Panc1 (cell line): ENCODE measurements around the gene GTF2I. TPM values are rescaled to one million over a fixed set of nuclear protein-coding genes. Genes with fewer than 3 reads are reported as not detected.

Experiments used
- ATAC-seq: fragments of 200-7000 bp; cut with Tn5 transposase; 2 replicates; pipeline ENCODE4 v1.9.1; 2020; ENCODE audit warnings: mild to moderate bottlenecking, moderate library complexity
- BruUV-seq: library from RNA; stranded (reverse); fragments of 400-500 nt; replicated peaks from 2 replicates; lab custom pipeline; 2021; lab: Mats Ljungman, UMichigan
- CTCF ChIA-PET: fragments of 300-600 bp; sonication (Branson Sonifier 250); formaldehyde crosslinking; loops from one replicate; lab custom pipeline; 2022; ENCODE audit warnings: antibody characterized with exemption; lab: Charles Lee
- POLR2A ChIA-PET: fragments of 300-600 bp; sonication (Branson Sonifier 250); formaldehyde crosslinking; loops from one replicate; lab custom pipeline; 2022; ENCODE audit warnings: antibody characterized with exemption; lab: Charles Lee
- DNase-seq: peaks from one replicate; pipeline ENCODE4 v3.0.0-alpha.2; 2010; ENCODE audit warnings: low read depth, low spot score
- H3K27ac ChIP-seq: 2 replicates; pipeline ENCODE4 v1.5.1; 2011; ENCODE audit warnings: mild to moderate bottlenecking, low read length, inconsistent platforms
- H3K27me3 ChIP-seq: fragments of 200-500 bp; sonication (Bioruptor generic); 2 replicates; pipeline ENCODE4 v1.6.0; 2014; ENCODE audit warnings: low read length, inconsistent platforms; ENCODE audit not compliant: control insufficient read depth, insufficient read depth
- H3K36me3 ChIP-seq: fragments of 200-500 bp; sonication (Bioruptor generic); 2 replicates; pipeline ENCODE4 v1.5.1; 2014; ENCODE audit warnings: inconsistent platforms, mild to moderate bottlenecking, low read length, moderate library complexity; ENCODE audit not compliant: control insufficient read depth, insufficient read depth
- H3K4me1 ChIP-seq: 2 replicates; pipeline ENCODE4 v1.5.1; 2011; ENCODE audit warnings: inconsistent platforms, mild to moderate bottlenecking, low read length, moderate library complexity; ENCODE audit not compliant: control insufficient read depth, insufficient read depth
- H3K4me3 ChIP-seq, 2 experiments: 2 replicates each; pipeline ENCODE4 v1.5.1; 2011 to 2012; ENCODE audit warnings: low read depth in 2 of 2, low read length in 2 of 2, mild to moderate bottlenecking in 2 of 2, inconsistent platforms in 1 of 2, moderate library complexity in 1 of 2
- H3K9me3 ChIP-seq: fragments of 200-500 bp; sonication (Bioruptor generic); 2 replicates; pipeline ENCODE4 v1.5.1; 2014; ENCODE audit warnings: low read depth, mild to moderate bottlenecking, inconsistent platforms, low read length, moderate library complexity; ENCODE audit not compliant: control insufficient read depth, insufficient read depth
- POLR2AphosphoS5 ChIP-seq: IDR thresholded peaks from 2 replicates; pipeline ENCODE4 v1.6.1; 2012; ENCODE audit warnings: mild to moderate bottlenecking, low read depth, low read length, moderate library complexity
- SIN3A ChIP-seq: IDR thresholded peaks from 2 replicates; pipeline ENCODE4 v1.6.1; 2012; ENCODE audit warnings: low read depth, mild to moderate bottlenecking, low read length, moderate library complexity, borderline replicate concordance; ENCODE audit not compliant: insufficient read depth
- TCF7L2 ChIP-seq: IDR thresholded peaks from 2 replicates; pipeline ENCODE4 v1.6.1; 2011; ENCODE audit warnings: mild to moderate bottlenecking, low read depth, low read length, inconsistent platforms
- in situ Hi-C: cut with HindIII; loops from 2 replicates; pipeline ENCODE4 v1.10.0; 2016; ENCODE audit warnings: low sequenced_read_pairs, low pct_unique_long_range_greater_than_20kb
- intact Hi-C: fragments of 100-400 bp; cut with micrococcal nuclease; formaldehyde crosslinking; loops from one replicate; pipeline ENCODE4 v1.10.0; 2022; ENCODE audit not compliant: unreplicated experiment
- total RNA-seq: library from RNA; stranded (reverse); gene quantifications from one replicate; pipeline ENCODE4 v1.2.1, GENCODE V29; 2021; ENCODE audit not compliant: unreplicated experiment
- TF ChIP-seq, protein P1 (sequence below): fragments of 450-650 bp; IDR thresholded peaks from 2 replicates; pipeline ENCODE4 v1.5.1; 2017; ENCODE audit warnings: mild to moderate bottlenecking
- TF ChIP-seq, protein P2 (sequence below), 2 experiments: IDR thresholded peaks; 2 replicates each; pipeline ENCODE4 v1.6.1; 2011 to 2012; ENCODE audit warnings: low read depth in 2 of 2, control low read depth in 1 of 2, low read length in 1 of 2, mild to moderate bottlenecking in 1 of 2, moderate library complexity in 1 of 2; ENCODE audit not compliant: insufficient read depth in 1 of 2

The GTF2I gene
- total RNA-seq, 1 experiment from 2014 or later: 305 TPM

DNA sequence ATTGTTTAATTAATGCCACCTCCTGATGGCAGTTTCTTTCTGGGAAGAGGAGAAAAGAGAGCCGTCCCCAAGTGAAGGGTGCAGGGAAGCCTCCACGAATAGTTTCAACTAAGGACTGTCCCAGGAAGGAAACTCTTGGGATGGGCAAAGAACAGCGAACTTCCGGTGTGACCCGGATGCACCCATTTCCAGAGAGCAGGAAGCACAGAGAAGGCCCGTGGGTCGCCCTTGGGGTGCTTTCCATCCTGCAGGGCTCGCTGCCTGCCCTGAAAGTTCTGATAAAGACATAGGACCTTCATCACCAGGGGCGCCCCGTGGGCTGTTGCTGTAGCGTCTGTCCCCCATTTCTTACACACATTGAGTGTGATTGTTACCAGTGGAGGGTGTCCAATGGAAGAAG lies 27.0 kb downstream of the GTF2I start:
- Histone ChIP-seq H3K27ac (no peak overlapping the region), H3K36me3 (no peaks in the 10 kb centered on the region), H3K4me3 (no peak overlapping the region), H3K9me3 (no peaks in the 10 kb centered on the region), H3K4me1 (peaks cover 6% of the 10 kb centered on the region; the same call in 1 of the 2 replicates), H3K27me3 (no peaks in the 10 kb centered on the region)
- ChIA-PET CTCF (no interaction called here), POLR2A (no interaction called here)
- TF ChIP-seq SIN3A (no peak), POLR2AphosphoS5 (no peak), TCF7L2 (no peak)
- TF ChIP-seq, protein P1, sequence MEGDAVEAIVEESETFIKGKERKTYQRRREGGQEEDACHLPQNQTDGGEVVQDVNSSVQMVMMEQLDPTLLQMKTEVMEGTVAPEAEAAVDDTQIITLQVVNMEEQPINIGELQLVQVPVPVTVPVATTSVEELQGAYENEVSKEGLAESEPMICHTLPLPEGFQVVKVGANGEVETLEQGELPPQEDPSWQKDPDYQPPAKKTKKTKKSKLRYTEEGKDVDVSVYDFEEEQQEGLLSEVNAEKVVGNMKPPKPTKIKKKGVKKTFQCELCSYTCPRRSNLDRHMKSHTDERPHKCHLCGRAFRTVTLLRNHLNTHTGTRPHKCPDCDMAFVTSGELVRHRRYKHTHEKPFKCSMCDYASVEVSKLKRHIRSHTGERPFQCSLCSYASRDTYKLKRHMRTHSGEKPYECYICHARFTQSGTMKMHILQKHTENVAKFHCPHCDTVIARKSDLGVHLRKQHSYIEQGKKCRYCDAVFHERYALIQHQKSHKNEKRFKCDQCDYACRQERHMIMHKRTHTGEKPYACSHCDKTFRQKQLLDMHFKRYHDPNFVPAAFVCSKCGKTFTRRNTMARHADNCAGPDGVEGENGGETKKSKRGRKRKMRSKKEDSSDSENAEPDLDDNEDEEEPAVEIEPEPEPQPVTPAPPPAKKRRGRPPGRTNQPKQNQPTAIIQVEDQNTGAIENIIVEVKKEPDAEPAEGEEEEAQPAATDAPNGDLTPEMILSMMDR: no peak
- TF ChIP-seq, protein P2, sequence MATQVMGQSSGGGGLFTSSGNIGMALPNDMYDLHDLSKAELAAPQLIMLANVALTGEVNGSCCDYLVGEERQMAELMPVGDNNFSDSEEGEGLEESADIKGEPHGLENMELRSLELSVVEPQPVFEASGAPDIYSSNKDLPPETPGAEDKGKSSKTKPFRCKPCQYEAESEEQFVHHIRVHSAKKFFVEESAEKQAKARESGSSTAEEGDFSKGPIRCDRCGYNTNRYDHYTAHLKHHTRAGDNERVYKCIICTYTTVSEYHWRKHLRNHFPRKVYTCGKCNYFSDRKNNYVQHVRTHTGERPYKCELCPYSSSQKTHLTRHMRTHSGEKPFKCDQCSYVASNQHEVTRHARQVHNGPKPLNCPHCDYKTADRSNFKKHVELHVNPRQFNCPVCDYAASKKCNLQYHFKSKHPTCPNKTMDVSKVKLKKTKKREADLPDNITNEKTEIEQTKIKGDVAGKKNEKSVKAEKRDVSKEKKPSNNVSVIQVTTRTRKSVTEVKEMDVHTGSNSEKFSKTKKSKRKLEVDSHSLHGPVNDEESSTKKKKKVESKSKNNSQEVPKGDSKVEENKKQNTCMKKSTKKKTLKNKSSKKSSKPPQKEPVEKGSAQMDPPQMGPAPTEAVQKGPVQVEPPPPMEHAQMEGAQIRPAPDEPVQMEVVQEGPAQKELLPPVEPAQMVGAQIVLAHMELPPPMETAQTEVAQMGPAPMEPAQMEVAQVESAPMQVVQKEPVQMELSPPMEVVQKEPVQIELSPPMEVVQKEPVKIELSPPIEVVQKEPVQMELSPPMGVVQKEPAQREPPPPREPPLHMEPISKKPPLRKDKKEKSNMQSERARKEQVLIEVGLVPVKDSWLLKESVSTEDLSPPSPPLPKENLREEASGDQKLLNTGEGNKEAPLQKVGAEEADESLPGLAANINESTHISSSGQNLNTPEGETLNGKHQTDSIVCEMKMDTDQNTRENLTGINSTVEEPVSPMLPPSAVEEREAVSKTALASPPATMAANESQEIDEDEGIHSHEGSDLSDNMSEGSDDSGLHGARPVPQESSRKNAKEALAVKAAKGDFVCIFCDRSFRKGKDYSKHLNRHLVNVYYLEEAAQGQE (IDR thresholded peaks at IDR 0.05; ENCODE audit: insufficient read depth in 1 of 2, low read depth in 2 of 2, low read length in 1 of 2): no peak
- ATAC-seq (0 out of 2 replicates have a peak, but pooled peaks have one; percentile 36), DNase-seq (no peak)
- intact Hi-C loops: no loop called here
- BruUV-seq: no TSS peak
- in situ Hi-C loops: no loop called here

DNA sequence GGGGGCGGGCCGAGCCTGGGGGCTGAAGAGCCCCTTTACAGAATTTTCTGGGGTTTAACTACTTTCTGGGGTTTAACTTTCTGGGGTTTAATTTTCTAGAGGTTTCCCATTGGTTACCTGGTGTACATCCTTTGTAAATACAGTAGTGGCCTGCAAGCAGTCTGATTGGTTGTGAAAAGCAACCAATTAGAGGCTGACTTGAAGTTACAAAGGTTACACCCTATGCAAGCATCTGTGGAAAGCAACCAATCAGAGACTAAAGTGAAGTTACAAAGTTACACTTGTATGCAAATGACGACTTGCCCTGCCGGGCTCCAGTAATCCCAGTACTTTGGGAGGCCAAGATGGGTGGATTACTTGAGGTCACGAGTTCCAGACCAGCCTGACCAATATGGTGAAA lies 27.4 kb downstream of the GTF2I start:
- BruUV-seq: no TSS peak

More for the DNA sequence above, 27.4 kb downstream of the GTF2I start:
- H3K4me1 ChIP-seq: peaks cover 6% of the 10 kb centered on the region; the same call in 1 of the 2 replicates
- CTCF ChIA-PET: no interaction called here
- TF ChIP-seq TCF7L2 (no peak), SIN3A (no peak), POLR2AphosphoS5 (no peak)
- TF ChIP-seq, protein P2 (IDR thresholded peaks at IDR 0.05; ENCODE audit: insufficient read depth in 1 of 2, low read depth in 2 of 2, low read length in 1 of 2): no peak
- TF ChIP-seq, protein P1: no peak
- H3K27me3 ChIP-seq: no peaks in the 10 kb centered on the region
- POLR2A ChIA-PET: no interaction called here
- intact Hi-C loops: no loop called here
- H3K27ac ChIP-seq: no peak overlapping the region
- ATAC-seq (no peak), DNase-seq (no peak)
- 0 out of 2 replicates have a peak, but pooled peaks cover under 1% of the 10 kb centered on the region for H3K36me3 ChIP-seq
- H3K9me3 ChIP-seq: no peaks in the 10 kb centered on the region
- H3K4me3 ChIP-seq: no peak overlapping the region
- in situ Hi-C loops: no loop called here
